GM21367 (cell line): ENCODE measurements around the gene DCANP1.
"Not testable (repeated sequence)": the region's sequence is repeated elsewhere in the genome, so short reads cannot be mapped to it uniquely, and the experiment has no call there.

ENCODE experiments used
- ATAC-seq: cut with Tn5 transposase; IDR thresholded peaks from one replicate; pipeline ENCODE4 v1.9.1; 2021; ENCODE audit not compliant: unreplicated experiment

Gene DCANP1, protein sequence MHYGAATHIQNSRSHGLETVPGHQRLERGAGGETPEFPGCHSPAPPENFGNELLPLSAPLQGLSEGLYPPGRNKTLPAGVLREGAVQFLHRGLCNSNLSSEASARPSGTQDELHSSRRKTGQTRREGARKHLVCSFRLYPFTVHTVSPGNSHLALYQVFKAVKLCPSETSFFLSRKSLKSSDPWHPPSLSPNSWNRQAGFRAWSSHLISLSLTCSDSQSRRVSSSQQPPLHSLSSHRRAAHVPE

DNA sequence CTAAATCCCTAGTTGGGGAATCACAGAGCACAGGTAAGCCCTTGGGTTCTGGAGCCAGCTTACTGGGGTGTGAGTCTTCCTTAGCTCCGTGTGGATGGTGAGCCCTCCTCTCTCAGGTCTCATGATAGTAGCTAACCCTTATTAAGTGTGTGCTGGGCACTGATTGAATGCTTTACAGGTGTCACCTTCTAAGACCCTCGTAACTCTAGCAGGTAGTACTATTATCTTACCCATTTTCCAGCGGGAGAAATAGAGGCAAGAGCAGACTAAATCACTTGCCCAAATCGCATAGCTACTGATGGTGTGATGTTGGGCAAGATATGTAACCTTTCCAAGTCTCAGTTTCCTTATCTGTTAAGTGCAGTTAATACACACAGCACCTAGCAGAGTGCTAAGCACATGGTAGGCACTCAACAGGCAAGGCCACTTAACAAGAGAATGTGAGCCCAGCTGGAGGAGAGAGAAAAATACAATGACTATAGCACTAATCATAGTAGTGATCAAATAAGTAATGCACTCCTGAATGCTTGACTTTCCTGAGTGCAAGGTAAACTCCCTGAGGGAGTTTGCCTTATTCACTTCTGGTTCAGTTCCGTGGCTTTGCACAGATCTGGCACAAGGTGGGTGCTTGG is at the start of gene DCANP1:
TSS of gene DCANP1 (minus strand) at position 51 of the 632 bp plus-strand sequence. CDS start 240 bp downstream, outside the sequence.
- no peak for ATAC-seq

DNA sequence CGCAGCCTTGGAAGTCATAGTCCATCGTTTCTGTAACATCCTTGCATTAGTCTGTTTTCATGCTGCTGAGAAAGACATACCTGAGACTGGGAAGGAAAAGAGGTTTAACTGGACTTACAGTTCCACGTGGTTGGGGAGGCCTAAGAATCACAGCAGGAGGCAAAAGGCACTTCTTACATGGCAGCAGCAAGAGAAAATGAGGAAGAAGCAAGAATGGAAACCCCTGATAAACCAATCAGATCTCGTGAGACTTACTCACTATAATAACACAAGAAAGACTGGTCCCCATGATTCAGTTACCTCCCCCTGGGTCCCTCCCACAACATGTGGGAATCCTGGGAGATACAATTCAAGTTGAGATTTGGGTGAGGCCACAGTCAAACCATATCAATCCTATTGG is 48.4 kb upstream of the DCANP1 start:
- not testable (repeated sequence) for ATAC-seq

DNA sequence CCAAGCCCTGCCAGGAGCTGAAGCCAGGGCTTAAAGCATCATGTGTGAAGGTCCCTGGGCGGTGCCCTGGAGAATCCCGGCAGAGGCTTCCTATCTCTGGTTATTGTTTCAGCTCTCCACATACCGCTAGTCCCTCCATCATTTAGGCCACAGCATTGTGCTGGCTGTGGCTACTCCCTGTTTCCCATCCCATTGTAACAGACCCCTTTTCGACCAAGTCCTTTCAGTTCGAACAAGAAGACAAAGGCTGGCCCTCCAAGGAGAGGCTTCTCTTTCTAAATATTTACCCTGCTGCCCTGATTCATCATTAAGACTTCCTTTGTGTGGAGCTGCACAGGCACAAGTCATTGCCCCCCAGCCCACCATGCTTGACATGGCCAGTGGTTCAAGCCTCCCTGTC is 47.0 kb upstream of the DCANP1 start:
- no peak for ATAC-seq

DNA sequence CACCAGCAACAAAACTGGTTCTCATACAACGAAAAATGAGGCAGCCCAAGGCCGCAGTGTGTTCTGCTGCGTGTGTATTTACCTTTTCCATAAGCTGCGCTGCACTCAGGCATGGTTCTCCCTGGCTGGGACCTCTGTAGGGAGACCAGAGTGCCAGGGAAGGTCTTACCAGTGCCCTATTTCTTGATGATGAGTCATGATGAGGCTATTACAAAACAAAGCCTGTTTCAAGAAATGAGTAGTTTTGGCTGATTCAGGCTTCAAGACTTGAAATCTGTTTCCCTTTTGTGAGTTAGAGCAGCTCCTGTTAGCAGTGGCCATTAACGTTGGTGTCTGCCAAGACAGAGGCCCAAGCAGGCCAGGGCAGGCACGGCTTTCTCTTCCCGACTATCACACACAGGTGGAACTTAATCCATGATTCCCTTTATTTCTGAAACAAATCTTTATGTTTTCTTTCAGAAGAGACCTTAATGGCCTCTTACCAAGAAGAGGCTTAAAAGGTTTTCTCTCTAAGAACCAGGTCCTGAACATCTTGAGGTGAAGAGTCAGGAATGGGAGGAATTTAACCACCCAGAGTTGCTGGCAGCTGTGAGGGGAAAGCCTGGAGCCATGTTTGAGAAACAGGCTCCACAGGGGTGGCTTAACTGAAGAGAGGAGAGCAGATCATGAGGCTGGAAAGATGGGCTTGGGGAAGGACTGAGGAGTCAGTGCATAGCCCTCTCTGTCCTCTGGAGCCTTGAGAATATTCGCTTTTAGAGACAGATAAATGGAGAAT is 46.4 kb upstream of the DCANP1 start:
- ATAC-seq: no peak

DNA sequence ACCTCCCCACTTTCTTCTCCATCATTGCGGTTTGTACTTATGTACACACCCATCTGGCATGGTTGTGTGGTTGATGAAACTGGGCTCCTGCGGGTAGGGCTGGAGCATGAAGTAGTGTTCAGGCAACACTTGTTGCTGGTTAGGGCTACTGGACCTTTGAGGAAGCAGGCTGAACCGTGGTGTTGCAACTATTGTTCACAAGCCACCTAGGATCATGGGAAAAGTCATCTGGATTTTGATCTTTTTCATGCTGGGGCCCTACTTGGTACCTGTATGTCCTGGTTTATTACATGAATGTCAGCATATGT is 45.1 kb upstream of the DCANP1 start:
- no peak for ATAC-seq

DNA sequence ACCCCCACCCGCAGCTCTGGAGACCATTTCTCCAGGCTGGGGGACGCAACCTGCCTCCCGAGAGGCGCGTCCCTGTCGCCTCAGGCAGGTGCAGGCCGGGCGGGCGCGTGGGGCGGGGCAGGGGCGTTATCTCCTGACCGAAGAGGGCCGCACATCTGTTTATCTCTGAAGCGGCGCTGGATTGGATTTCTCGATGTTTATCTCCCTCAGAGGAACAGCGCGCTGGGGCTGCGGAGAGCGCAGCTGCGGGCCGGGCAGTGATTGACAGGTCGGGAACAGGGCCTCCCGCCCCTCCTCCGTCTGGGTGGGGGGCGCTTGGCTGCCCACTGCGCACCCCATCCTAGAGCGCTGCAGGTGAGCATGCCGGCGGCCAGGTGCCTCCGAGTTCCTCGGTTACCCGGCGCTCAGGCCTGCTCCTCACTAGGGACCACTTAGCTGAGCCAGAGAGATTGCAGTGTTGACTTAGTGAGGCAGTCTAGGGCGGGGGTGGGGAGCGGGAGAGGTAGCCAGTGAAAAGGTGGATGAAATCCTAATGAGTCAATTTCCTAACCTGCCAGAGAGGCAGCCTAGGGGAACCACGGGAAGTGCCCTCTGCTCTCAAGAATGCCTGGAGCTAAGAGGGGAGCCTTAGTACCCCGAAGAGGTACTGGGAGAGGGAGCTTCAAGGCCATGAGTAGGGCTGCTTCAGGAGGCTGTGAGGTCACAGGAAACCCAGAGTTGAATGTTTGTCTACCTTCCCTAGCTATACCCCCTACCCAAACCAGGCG is 44.6 kb upstream of the DCANP1 start:
- ATAC-seq: no peak

DNA sequence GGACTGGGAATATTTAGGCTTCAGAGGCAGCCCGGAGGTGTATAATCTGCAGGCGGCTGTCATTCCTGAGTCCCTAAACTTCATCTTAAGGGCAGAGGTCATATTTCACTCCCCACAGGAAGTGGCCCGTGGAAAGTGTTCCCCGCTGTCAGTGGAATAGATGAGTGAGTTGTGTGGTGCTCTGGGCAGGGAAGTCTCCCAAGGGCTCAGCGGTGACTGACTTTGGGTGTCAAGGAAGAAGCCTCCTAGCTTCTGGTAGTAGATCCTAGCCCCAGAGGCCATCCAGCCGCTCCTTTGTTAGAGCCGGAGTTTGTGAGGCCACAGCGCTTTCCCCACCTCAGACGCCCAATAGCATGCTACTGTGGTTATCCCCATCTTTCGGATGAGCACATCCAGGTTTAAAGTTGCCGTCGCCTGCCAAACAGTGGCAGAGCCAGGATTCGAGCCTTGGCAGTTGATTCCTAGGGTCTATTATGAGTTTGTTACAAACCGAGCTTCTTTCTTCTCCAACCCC is 43.9 kb upstream of the DCANP1 start:
- ATAC-seq: no peak

DNA sequence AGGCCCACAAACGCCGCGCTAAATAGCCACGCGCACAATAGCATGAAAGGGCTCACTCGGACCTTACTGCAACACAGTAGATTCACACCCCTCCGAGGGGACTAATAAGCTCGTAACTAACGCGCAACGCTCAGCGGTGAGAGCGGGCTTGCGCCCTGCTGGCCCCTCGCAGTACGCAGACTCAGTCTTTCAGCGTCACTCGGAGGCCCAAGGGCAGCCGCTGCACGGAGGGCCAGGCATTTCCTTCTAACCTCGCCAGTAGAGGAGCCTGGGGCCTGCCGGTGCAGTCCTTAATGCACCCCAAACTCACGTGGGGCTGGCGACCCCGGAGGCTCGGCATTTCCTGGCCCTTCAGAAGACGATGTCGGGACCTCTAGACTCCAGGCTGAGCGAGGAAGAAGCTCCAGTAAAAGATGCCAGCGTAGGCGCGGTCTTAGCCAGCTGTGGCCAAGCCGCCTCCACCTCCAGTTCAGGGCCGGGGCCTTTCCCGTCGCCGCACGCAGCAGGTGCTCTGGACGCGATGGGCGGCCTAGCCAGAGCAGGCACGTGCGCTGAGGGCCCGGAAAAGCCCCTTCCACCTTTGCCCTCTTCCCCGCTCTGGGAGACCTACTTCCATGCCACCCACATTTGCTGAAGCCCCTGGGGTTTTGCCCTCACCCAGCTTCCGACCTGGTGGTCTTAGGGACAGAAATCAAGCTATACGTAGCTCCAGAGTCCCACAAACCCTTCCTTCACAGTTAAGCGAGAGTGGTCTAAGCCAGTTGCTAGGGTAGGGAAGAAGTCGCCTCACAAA is 43.3 kb upstream of the DCANP1 start:
- no peak for ATAC-seq

DNA sequence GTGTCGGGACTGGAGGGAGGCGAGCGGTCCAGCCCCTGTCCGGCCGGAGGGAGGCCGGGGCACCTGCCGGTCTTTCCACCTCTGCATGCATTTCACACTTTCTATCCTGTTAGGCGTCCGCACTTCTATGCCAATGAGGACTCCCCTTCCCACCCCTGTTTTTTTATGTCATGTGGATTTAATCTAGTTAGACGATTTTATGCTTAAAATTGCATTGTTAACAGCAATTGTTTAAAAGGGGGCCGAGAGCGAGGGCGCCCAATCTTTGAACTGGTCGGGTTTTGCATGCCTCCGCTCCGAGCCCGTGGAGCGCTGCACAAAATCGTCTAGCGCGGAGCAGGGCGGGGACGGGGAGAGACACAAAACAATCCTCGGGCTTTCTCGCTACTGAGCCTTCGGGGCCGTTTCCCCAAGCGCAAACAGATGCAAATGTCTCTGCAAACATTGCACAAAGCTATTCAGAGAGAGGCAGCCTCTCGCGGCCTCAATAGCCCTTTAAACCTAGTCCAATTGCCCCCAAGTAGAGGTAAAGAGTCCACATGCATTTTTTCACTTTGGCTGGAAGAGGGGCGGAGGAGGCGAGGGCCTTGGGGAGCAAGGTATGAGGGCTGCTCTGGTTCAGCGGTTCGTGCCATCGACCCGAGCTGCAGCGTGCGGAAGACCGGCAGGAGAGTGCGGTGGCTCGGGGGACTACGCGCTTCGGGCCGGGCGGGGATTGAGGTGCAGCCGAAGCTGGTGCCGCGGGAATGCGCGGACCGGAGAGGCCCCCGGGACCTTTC is 42.5 kb upstream of the DCANP1 start:
- no peak for ATAC-seq

DNA sequence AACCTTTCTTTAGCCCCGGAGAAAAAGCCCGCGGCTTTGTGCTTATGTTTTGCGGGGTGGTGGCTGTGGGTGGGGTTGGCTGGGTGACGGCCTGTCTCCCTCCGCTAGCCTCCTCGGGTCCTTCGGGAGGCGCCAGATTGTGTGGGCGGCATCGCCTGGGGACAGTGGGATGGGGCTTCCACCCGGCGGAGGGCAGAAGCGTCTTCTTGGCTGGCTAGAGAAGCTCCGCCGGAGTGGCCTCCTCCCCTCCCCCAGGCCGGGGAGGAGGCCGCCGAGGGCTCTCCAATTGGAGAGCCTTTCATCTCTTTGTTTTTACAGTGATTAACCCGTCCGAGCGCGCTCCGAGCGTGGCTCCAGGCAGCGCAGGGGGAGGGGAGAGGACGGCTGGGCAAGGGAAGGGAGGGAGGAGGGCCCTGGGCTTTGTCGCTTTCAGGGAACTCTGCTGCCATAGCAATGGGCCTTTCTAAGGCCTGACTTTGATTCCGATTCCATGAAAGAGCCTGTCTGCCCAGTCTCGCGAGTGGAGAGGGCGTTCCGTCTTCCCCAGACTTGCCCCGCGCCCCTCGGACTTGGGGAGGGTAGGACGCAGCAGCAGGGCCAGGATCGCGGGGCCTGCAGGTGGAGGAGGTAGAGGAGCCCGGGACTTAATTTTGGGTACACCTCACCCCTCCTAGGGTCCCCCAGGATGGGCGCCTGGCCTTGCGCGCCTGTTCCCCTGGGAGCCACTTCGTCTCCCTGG is 41.7 kb upstream of the DCANP1 start:
- ATAC-seq: no peak

DNA sequence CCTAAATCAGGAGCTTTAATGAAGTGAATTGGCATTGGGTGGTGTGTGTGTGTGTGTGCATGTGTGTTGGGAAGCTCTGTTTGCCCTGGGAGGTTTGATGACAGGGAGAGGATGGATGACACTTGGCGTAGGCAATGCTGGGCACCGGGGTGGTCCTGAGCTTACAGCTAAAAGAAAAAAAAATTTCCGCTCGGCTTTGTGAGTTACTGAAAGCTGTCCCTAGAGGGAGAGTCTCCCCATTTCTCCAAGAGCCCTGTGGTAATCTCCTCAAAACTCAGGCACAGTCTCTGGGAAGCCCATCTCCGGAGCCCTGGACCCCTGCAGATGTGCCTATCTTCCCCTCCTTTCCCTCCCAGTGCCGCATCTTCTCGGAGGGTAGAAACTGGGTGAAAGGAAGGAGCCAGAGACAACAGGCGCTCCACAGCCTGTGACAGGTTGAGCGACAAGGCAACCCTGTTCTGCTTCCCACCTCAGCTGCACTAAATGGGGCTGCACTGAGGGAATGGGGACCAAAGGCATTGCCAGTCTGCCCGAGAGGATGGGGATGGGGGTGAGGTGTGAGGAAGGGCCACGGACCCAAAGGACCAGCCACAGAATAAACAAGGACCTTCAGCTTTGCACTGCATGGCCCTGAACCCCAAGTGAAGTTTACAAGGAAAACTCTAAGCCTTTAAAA is 40.8 kb upstream of the DCANP1 start:
- ATAC-seq: no peak

DNA sequence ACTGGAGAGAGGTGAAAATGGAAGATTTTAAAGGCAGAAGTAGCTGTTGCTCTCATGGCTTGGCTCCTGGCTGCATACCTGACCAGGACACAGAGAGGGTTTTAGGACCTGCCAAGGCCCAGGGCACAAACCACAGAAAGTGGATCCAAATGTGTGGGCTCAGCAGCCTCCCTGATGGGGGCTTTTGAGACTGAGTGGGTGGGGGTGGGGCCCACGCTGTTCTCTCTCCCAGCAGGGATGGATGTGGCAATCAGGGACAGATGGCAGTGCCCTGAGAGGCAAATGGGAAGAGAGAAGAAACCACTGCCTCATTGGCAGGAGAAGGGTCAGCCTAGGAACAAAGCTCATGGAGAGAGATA is 39.9 kb upstream of the DCANP1 start:
- ATAC-seq: no peak

DNA sequence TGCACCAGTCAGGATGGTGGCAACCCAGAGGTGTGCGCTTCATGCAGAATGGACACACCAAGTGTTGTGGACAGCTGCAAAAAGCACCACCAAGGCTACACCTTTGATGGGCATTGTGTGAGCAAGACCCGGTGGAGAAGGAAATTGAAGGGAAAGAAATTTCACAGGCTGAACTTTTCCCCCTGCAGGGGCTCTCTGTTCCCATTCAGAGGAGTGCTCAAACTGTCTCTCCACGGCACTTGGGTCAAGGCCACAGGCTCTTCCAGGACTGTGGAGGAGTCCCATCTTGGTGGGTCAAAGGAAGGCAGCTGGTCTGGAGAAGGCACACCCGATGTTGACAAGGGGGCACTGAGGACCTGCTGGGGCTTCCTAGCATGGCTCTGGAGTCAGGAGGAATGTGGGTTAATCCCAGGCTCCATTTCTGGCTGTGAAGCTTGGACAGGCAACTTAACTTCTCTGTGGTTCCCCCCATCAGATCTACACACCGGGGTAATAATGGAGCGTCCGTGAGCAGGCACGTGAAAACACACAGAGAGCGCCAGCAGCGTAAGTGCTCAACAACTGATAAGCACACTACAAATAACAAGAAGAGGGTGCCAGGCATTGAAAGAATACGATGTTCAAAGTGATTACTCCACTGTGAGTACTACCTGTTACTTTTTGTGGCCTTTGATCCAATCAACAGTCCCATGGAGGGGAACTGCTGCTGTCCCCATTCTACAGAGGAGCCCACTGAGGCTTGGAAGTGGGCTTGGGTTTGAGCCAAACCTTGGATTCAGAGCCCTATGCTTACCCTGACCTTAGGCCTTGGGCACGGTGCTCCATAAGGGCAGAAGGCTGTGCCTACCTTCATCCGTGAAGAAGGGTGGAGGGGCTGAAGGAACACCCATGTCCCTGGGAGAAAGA is 39.2 kb upstream of the DCANP1 start:
- no peak for ATAC-seq

DNA sequence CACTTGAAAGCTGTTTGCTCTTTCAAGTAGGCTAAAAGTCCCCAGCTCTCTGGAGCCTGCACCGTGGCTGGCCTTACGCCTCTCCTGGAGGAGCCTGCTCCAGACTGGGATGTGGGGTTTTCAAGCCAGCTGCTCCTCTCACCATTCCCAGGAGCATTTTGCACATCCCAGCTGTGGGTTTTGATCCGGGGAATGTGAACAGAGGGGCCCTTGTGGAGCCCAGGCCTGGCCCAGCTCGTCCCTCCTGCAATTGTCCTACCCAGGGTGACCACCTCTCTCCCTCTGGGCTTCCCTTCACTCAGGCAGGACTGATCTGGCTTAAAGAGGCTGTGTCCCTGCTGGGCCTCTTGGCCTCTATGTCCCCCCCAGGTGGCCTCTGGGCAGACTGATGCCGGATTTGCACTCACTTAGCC is 37.5 kb upstream of the DCANP1 start:
- ATAC-seq: no peak

DNA sequence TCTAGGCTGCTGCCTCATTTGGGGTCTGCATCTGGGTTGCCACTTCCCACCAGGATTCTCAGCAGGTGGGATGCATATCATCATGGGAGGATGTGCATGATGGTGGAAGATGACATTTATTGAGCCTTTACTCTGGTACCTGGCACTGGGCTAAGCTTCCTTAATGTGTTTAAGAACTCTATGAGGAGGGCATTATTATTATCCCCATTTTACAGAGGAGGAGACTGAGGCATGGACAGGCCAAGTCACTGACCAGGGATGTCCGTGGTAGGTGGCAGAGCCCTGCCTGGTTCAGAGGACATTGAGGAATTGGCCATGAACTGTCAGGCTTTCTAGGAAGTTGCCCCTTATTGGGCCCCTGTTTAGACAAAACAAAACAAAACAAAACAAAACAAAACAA is 36.1 kb upstream of the DCANP1 start:
- no peak for ATAC-seq

DNA sequence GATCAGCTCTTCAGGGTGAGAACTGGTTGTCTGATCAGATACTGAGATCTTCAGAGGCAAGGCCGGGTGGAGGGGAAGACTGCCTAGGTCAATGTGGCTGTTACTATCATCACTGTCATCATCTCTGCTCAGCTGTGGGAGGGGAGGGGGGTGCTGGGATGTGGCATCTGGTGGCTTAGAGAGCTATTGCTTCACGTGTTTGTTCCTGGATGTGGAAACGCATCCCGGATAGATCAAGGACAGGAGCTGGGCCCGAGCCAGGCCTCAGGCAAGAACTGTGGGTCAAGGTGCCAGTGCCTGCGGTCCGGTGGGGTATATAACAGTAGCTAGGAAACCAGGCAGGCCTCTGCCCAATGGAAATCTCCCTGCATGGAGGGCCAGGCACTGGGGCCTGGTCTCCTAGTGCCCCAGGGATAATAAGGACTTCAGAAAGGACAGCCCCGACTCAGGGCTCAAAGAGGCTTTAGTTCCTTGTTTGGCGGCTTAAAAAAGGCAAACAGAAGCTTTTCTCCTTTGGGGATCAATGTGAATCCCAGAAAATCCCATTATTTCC is 35.3 kb upstream of the DCANP1 start:
- no peak for ATAC-seq

DNA sequence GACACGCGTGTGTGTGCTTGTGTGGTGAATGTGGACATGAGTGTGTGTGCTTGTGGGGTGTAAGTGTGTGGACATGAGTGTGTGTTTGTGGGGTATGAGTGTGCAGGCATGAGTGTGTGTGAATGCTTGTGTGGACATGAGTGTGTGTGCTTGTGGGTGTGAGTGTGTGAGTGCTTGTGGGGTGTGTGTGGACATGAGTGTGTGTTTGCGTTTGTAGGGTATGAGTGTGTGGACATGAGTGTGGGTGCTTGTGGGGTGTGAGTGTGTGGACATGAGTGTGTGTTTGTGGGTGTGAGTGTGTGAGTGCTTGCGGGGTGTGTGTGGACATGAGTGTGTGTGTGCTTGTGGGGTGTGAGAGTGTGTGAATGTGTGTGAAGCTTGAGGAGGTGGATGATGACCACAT is 34.8 kb upstream of the DCANP1 start:
- no peak for ATAC-seq
